Activated CD4-positive, alpha-beta T cell treated with anti-CD3 and anti-CD28 coated beads, Interleukin-2, amount 50 U/mL, for 16 hours (primary cell): ENCODE data around the gene SOD2.
A peak's percentile ranks its signal among the peaks of the same experiment; 100 is the strongest.
"Not testable (repeated sequence)": the region's sequence is repeated elsewhere in the genome, so short reads cannot be mapped to it uniquely, and the experiment has no call there.

ENCODE experiments used
- DNase-seq: peaks from one replicate; pipeline ENCODE4 v3.0.0-alpha.2; 2020

The SOD2 gene

GRCh38 chr6:159680104-159680503 lies 12.9 kb downstream of the SOD2 start:
- peak; percentile 35 for DNase-seq

- DNase-seq: peak; percentile 56
Observed at GRCh38 chr6:159679091-159680077, 13.7 kb downstream of the SOD2 start.

GRCh38 chr6:159678574-159678973 lies 14.5 kb downstream of the SOD2 start:
- DNase-seq: no peak

- DNase-seq: no peak
Observed at GRCh38 chr6:159677506-159678165, 15.4 kb downstream of the SOD2 start.

- no peak for DNase-seq
Observed at GRCh38 chr6:159676890-159677505, 16.0 kb downstream of the SOD2 start.

GRCh38 chr6:159676236-159676635 lies 16.8 kb downstream of the SOD2 start:
- not testable (repeated sequence) for DNase-seq

GRCh38 chr6:159665868-159666635 lies 27.0 kb downstream of the SOD2 start:
- no peak for DNase-seq

- DNase-seq: not testable (repeated sequence)
Observed at GRCh38 chr6:159663368-159663889, 29.6 kb downstream of the SOD2 start.

GRCh38 chr6:159661977-159662376 lies 31.1 kb downstream of the SOD2 start:
- not testable (repeated sequence) for DNase-seq

GRCh38 chr6:159655409-159655988 lies 37.5 kb downstream of the SOD2 start:
- DNase-seq: no peak

GRCh38 chr6:159654483-159655098 lies 38.5 kb downstream of the SOD2 start:
- DNase-seq: peak; percentile 64

GRCh38 chr6:159650314-159650713 lies 42.7 kb downstream of the SOD2 start:
- DNase-seq: no peak

- no peak for DNase-seq
Observed at GRCh38 chr6:159649441-159649840, 43.6 kb downstream of the SOD2 start.

- DNase-seq: peak; percentile 42
Observed at GRCh38 chr6:159646733-159647132, 46.3 kb downstream of the SOD2 start.

GRCh38 chr6:159646116-159646515 lies 46.9 kb downstream of the SOD2 start:
- no peak for DNase-seq

GRCh38 chr6:159645640-159646039 lies 47.4 kb downstream of the SOD2 start:
- DNase-seq: peak; percentile 7
